Esophagus muscularis mucosa (tissue), 4 donors: Measurements from ENCODE around the gene SFT2D1.

Experiments
- EP300 ChIP-seq: sonication (generic); formaldehyde crosslinking; IDR thresholded peaks from one replicate; pipeline ENCODE4 v1.6.1; 2017; ENCODE audit warnings: antibody characterized with exemption
- POLR2A ChIP-seq: fragments of 450-650 bp; IDR thresholded peaks from one replicate; pipeline ENCODE4 v1.6.1; 2017; ENCODE audit warnings: antibody characterized with exemption, moderate library complexity, mild to moderate bottlenecking, low read depth
- POLR2AphosphoS5 ChIP-seq, 2 donors: sonication (generic); formaldehyde crosslinking; IDR thresholded peaks; one replicate each; pipeline ENCODE4 v1.6.1; 2017; ENCODE audit warnings: antibody characterized with exemption in 2 of 2
- TF ChIP-seq, protein P1 (sequence below), 3 experiments: fragments of 200-600 bp in 2 of 3; fragments of 450-650 bp in 1 of 3; sonication (generic) in 2 of 3; IDR thresholded peaks; one replicate each; pipeline ENCODE4 v1.5.1; 2017 to 2019; ENCODE audit warnings: antibody characterized with exemption in 3 of 3, mild to moderate bottlenecking in 2 of 3, moderate library complexity in 1 of 3

- TF ChIP-seq EP300 (no peak), POLR2AphosphoS5 (IDR thresholded peaks at IDR 0.05) (no peak), POLR2A (no peak)
- TF ChIP-seq, protein P1, sequence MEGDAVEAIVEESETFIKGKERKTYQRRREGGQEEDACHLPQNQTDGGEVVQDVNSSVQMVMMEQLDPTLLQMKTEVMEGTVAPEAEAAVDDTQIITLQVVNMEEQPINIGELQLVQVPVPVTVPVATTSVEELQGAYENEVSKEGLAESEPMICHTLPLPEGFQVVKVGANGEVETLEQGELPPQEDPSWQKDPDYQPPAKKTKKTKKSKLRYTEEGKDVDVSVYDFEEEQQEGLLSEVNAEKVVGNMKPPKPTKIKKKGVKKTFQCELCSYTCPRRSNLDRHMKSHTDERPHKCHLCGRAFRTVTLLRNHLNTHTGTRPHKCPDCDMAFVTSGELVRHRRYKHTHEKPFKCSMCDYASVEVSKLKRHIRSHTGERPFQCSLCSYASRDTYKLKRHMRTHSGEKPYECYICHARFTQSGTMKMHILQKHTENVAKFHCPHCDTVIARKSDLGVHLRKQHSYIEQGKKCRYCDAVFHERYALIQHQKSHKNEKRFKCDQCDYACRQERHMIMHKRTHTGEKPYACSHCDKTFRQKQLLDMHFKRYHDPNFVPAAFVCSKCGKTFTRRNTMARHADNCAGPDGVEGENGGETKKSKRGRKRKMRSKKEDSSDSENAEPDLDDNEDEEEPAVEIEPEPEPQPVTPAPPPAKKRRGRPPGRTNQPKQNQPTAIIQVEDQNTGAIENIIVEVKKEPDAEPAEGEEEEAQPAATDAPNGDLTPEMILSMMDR (IDR thresholded peaks at IDR 0.05) = no peak
Measured at GRCh38 chr6:166325383-166326042, 16.8 kb downstream of the SFT2D1 start.
